ENCODE results near the gene KCNN4. TPM values are rescaled to one million over a fixed set of nuclear protein-coding genes. Genes with fewer than 3 reads are reported as not detected.
A peak's percentile ranks its signal among the peaks of the same experiment; 100 is the strongest.

KCNN4 gene
- total and polyA plus RNA-seq, 2 of the 13 experiments (the other 11 are each of a cell fraction or from before 2014, with no cell fraction given) = 0.13 to 0.25 TPM

GRCh38 chr19:43826787-43827754 is 46.3 kb upstream of the KCNN4 start, which contains the start of gene ZNF283 (continued):
- no peak for TF ChIP-seq KAT2B (IDR thresholded peaks at IDR 0.05; ENCODE audit: borderline replicate concordance, low read depth, low read length)
- no peak for TF ChIP-seq POLR2AphosphoS2 (IDR thresholded peaks at IDR 0.05; ENCODE audit: low read depth, low read length)
- no peak for TF ChIP-seq ZFP62 (CRISPR knock-in tag; IDR thresholded peaks at IDR 0.05)
- no peak for TF ChIP-seq IRF9 (CRISPR knock-in tag; IDR thresholded peaks at IDR 0.05; ENCODE audit: borderline replicate concordance)
- TF ChIP-seq SOX13 (IDR thresholded peaks at IDR 0.05) = no peak
- TF ChIP-seq SOX13 (CRISPR knock-in tag; conservative IDR thresholded peaks at IDR 0.05 in 1 of 2, IDR thresholded peaks at IDR 0.05 in 1 of 2) = no peak
- TF ChIP-seq ZNF326 (CRISPR knock-in tag; IDR thresholded peaks at IDR 0.05; ENCODE audit: borderline replicate concordance) = no peak
- TF ChIP-seq MXD1 (CRISPR knock-in tag; IDR thresholded peaks at IDR 0.05) = no peak
- TF ChIP-seq TAF1 (CRISPR knock-in tag; IDR thresholded peaks at IDR 0.05) = peak; percentile 49; the same call in 1 of the 2 replicates
- no peak for TF ChIP-seq ZNF530 (CRISPR knock-in tag; IDR thresholded peaks at IDR 0.05; ENCODE audit: low read depth)
- TF ChIP-seq ZFP41 (CRISPR knock-in tag; IDR thresholded peaks at IDR 0.05; ENCODE audit: borderline replicate concordance) = no peak
- TF ChIP-seq SMAD9 (CRISPR knock-in tag; IDR thresholded peaks at IDR 0.05) = no peak
- TF ChIP-seq ZSCAN30 (CRISPR knock-in tag; IDR thresholded peaks at IDR 0.05) = no peak
- TF ChIP-seq ZNF549 (CRISPR knock-in tag; IDR thresholded peaks at IDR 0.05) = no peak
- no peak; the same call in 1 of the 2 replicates for TF ChIP-seq ETV5 (CRISPR knock-in tag; IDR thresholded peaks at IDR 0.05; ENCODE audit: borderline replicate concordance)
- TF ChIP-seq ZNF761 (CRISPR knock-in tag; conservative IDR thresholded peaks at IDR 0.05) = no peak
- TF ChIP-seq MYPOP (CRISPR knock-in tag; IDR thresholded peaks at IDR 0.05) = no peak
- TF ChIP-seq SIX1 (CRISPR knock-in tag; IDR thresholded peaks at IDR 0.05; ENCODE audit: borderline replicate concordance) = no peak
- no peak for TF ChIP-seq RARG (CRISPR knock-in tag; IDR thresholded peaks at IDR 0.05; ENCODE audit: low read depth)
- no peak for TF ChIP-seq AGO1 (IDR thresholded peaks at IDR 0.05; ENCODE audit: low read depth, low read length, poor library complexity, severe bottlenecking)
- TF ChIP-seq HOXD1 (CRISPR knock-in tag; IDR thresholded peaks at IDR 0.05) = no peak
- no peak; the same call in 1 of the 2 replicates for TF ChIP-seq IKZF5 (CRISPR knock-in tag; IDR thresholded peaks at IDR 0.05)
- TF ChIP-seq KLF15 (CRISPR knock-in tag; IDR thresholded peaks at IDR 0.05; ENCODE audit: borderline replicate concordance) = no peak
- TF ChIP-seq ZNF317 (CRISPR knock-in tag; IDR thresholded peaks at IDR 0.05) = no peak
- no peak for TF ChIP-seq RXRA (CRISPR knock-in tag; IDR thresholded peaks at IDR 0.05)
- no peak for TF ChIP-seq NCOA5 (CRISPR knock-in tag; IDR thresholded peaks at IDR 0.05)
- no peak for TF ChIP-seq ZNF883 (CRISPR knock-in tag; IDR thresholded peaks at IDR 0.05; ENCODE audit: not compliant biosample characterization)
- TF ChIP-seq ZNF143 (CRISPR knock-in tag; IDR thresholded peaks at IDR 0.05) = peak; percentile 94
